AML-193 (cell line): ENCODE results near the gene CAPZA2.

ENCODE experiments used
- DNase-seq, 2 experiments: peaks; one replicate each; lab custom pipeline; 2025; lab: John Stamatoyannopoulos, UW

The CAPZA2 gene

DNA sequence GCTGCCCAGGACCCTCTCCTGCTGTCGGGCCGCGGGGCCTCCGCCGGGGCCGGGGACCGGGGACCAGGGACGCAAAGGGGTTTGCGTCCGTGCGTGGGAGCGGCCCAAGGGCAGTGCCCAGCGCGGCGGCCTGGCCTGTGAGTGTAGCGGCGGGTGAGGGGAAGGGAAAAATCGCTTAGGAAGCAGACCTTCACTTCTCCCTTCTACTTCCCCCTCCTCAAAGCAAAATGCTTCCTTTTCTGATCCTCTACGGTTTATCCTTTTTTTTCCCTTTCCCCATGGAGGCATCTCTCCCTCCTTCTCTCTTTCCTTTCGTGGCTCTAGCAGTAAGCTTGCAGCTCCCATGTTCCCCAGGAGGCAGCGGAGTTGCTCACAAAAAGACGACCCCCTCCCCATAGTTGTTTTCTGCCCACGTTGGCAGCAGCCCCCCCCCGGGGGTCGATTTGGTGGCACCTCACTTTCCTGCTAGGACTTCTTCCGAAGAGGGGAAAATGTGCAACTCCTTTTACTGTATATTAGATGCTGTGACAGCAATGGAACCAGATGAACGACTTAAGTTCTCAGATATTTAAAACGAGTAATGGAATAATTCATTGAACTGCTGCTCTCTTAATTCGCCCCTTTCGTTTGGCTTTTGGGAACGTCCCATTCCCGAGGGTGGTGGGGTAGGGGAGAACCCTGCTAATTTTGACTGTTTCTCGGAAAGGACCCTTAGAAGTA is 724 bp downstream of the CAPZA2 start:
- peak; percentile 27 to 36 for DNase-seq

DNA sequence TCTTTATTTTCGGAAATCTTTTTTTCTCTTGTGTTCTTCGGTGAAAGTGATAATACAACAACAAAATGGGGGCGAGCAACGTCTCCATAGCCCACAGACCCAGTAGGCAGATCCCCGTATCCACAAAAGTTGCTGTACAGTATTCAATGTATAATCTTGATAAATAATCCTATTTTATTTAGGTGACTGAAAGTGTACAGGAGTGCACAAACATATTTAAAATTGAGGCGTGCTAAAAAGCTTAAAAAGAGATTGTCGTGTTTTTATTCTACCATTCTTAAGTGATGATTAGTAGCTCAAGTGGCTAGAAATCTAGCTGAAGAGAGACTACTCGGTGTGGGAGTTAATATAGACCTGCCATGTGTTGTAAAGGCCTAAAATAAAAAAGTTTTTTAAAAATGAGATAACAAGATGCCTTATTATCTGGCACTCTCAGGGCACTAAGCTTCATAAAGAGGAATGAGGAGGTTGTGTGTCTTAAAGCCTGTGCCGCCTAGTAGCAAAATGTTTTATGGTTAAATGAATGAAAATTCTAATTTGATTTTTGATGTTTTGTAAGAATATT is 1.6 kb downstream of the CAPZA2 start:
- no peak for DNase-seq

DNA sequence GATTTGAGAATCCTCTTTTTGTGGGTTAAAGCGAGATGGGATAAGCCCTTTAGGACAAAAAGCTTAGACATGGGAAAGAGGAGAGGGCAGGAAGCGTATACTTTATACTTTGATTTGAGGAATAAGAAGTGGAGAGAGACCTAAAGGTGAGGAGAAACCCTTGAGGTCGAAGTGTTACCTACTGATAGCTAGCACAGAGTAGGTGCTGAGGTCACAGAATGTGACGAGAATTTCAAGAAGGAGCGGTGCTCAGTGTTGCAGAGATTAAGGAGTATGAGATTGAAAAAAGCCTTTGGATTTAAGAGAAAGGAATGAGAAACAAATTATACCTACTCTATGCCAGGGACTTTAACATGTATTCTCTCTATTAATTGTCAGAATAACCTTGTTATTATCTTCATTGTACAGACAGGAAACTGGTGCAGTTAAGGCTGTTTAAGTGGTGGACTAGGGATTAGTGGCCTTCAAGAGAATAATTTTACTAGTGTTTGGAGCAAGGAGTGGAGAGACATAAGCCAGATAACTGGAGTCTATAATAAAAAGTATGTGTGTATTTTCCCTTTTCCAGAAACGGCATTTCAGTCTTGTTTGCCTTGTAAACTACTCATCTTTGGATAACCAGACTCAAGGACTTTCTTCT is 8.8 kb downstream of the CAPZA2 start:
- DNase-seq, result no peak

DNA sequence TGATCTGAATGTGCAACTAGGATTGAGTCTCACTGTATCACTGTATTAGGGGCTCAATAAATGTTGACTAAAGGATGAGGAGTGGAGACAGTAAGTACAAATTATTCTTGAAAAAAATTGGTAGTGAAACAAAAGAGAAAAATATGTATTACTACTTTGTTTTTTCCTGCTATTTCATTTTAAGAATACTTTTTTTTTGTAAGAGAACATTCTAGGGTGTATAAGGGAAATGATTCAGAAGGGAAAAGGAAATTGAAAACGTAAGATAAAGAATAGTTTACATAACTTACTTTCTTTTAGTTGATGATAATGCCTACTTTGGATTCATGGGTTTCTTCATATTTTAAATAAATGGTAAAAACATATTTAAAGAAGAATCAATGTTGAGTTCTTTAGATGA is 9.6 kb downstream of the CAPZA2 start:
- no peak for DNase-seq

DNA sequence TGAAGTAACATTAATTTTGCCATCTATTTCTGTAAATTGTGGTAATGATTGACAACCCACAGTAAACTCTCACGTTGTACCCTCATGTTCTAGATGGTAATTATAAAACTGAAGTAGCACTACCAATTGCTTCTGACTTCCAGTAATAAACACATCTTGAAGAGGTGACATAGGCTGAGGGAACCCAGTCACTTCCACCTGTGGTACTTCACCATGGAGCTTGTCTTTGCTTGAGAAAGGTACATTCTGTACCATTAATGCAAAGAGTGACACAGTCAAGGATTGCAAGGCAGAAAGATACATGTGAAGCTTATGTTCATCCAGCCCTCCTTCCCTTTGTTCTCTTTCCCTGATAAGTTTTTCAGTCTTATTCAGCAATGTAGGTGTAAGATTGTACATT is 11.2 kb downstream of the CAPZA2 start:
- no peak for DNase-seq

DNA sequence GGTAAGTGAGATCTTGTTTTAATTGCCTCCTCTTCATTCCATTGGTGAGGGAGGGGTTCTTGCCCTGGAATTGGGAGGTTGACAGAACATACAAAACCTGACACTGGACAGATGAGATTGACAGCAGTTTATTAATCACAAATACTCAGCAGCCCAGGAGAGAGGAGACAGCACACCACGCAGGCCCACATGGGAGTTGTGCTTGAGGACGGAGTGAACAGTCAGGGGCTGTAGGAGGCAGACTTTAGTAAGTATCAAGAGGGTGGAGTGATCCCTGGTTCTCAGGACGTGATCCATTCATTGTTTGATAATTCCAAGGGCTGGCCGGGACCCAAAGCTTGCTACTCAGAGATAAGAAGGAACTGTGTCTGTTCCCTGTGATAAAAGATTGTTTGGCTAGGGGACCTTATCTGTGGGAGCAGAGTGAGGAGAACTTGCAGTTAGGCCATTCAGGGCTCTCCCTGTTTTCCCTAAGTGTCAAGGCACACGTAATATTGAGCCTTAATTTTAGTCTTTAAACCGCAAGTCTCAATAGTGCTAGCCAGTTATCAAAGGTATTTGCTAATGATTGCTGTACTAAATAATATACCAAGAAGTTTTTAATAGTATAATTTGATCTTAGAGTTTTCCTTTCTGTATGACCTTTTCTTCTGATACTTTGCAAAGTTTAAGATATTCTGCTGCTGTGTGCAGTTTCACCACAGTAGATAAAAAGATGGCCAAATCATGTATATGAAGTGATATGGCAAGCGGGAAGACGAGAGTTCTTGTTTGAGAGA is 14.5 kb downstream of the CAPZA2 start:
- DNase-seq, result no peak

DNA sequence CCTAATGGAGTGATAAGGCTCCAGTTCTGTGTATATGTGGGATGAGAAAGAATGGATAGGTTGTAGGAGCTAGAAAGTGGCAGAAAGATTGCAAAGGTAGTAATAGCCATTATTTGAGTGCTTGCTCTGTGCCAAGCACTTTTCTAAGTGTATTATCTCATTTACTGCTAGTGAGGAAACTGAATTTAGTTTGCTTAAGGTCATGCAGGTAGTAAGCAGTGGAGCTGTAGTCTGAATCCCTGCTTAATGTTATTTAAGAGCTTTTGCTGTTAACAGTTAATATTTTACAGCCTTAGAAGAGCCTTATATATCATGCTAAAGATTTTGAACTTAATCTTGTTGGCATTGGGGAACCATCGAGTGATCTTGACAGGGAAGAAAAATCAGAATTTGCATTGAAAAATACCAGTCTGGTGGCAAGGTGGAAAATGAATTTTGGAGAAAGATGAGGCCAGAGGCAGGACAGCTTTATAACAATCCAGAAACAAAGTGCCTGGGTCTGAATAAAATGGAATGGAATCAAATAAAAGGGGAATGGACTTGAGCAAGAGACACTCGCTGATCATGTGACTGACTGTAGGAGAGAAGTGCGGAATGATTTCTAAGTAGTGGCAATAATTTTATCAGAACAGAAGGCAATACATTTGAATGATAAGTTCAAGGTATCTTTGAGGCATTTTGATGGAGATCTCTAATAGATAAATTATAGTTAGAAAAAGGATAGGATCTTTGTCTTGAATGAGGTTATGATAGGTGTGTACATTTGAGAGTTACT is 15.2 kb downstream of the CAPZA2 start:
- no peak for DNase-seq

DNA sequence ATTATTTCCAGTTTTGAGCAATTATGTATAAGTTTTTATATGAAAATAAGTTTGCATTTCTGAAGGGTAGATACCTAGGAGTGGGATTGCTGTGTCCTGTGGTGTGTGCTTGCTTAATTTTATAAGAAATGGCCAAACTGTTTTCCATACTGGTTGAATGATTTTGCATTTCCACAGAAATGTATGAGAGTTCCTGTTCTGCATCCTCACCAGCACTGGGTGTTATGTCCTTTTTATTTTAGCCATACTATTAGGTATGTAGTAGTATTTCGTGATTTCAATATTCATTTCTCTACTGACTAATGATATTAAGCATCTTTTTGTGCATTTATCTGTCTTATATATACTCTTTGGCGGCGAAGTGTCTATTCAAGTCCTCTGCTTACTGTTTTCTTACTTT is 22.3 kb downstream of the CAPZA2 start:
- DNase-seq, result no peak

DNA sequence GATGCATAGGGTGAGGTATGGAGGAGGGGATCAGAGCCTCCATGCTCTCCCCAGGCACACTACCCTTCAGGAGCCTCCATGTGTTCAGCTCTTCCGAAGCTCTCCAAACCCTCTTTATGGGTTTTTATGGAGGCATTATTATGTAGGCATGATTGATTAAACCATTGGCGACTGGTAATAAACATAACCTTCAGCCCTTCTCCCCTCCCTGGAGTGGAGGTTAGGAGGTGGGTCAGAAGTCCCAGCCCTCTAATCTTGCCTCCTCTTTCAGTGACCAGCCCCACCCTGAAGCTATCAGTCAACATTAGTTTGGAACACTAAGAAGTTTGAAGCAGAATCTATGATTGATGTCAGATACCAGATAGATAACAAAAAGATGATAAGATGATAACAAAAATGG is 23.3 kb downstream of the CAPZA2 start:
- no peak for DNase-seq

DNA sequence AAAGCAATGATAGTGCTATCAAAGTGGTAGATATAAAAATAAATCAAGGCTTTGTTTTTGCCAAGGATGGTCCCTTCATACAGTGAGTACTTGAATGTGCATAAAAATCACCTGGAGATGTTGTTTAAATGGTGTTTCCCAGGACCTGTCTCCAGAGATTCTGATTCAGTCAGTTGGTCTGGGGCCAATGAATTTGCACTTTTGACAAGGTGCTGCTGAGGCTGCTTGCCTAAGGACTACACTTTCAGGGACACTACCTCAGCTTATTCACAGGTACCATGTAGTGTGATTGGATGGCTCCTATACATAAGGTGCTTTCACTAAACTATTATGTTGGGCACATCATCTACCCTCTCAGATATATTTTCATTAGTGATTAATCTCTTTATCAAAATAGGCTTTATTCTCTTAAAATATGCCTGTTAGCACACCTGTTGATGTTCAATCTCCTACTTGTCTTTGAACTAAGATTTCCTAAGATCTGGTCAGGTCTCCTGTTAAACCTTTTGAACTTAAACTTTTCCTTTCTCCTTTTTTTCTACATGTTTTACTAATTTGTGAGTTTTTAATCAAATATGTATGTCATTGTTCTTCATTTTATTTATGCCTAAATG is 24.3 kb downstream of the CAPZA2 start:
- no peak for DNase-seq

DNA sequence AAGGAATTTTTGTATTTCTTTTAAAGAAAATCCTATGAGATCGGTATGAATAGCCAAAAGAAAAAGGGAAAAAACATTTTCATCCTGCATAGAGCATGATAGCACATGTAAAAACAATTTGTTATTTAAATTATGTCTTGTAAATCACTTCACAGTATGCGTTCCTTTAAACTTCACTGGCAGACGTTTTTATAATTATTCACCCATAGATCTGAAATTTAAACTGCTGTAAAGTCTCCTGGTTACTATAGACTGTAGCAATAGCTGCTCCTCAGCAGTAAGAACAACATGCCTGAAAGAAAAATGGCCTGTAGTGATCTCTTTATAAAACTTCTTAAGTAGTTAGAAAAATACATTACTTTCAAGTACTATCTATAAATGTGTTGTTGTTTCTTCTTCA is 26.5 kb downstream of the CAPZA2 start:
- no peak for DNase-seq

DNA sequence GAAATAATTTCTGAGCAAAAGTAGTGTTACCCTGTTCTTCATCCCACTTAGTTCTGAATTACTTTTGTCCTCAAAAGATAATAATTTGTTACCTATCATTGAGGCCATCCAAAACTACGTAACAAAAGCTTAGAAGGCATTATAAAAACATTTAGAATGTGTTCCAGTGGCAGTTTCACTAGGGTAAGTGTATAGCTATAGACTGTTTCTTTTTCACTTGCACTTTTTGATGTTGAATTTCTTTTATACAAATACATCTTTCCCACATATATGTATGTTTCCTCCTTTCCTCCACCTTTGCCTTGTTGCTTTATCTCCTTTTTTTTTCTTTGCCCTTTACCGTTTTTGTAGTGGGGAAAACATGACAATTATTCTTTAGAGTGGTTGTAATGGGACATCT is 33.5 kb downstream of the CAPZA2 start:
- DNase-seq, result no peak

DNA sequence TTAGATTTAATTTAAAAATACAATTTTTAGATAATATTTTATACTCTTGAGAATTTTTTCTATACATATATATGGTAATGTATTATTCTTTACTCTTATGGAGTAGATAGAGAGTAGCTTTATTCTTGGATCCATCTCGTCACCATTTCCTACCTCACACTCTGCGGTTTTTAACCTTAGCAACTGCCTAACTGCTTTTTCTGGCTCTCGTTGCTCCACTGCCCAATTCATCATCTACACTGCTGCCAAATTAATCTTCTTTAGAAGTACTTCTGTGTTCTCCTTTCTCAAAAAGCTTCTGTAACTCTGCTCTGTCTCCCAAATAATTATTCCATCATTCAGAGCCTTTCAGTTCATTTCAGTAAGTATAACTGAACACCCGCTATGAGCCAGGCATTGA is 35.3 kb downstream of the CAPZA2 start:
- no peak for DNase-seq

DNA sequence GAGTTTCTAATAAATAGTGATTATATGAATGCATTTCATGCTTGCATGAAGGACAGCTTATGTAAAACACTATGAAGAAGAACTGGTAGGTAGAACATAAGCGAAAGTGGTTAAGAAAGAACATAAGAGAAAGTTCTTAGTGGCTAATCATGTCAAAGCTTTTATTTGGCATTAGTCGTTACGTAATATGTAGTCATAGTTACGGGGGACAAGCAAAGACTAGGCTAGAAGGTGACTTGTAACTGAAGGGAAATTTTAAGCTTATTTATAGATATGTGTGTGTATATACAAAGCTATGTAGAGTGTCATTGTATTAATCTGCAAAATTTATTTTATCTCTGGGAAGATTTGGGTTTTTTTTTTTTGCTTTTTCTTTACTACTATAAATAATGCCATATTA is 36.9 kb downstream of the CAPZA2 start:
- DNase-seq, result peak in 1 of 2 experiments; percentile 16

DNA sequence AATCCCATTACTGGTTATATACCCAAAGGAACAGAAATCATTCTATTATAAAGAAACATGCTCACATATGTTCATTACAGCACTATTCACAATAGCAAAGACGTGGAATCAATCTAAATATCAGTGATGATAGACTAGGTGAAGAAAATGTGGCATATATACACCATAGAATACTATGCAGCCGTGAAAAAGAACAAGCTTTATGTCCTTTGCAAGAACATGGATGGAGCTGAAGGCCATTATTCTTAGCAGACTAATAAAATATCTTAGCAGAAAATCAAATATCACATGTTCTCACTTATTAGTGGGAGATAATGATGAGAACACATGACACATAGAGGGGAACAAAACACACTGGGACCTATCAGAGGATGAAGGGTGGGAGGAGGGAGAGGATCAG is 38.8 kb downstream of the CAPZA2 start:
- DNase-seq, result no peak

DNA sequence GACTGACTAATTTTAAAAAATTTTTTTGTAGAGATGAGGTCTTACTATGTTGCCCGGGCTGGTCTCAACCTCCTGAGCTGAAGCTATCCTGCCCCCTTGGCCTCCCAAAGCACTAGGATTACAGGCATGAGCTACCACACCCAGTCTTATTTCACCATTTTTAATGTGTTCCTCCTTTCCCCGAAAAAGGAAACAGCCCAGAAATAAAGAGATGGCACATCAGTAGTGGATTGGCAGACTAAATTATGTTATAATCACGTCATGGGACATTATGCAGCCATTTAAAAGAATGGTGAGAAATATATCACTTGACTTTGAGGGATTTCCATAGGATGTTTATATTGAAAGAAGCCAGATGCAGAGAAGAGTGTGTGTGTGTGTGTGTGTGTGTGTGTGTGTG is 40.5 kb downstream of the CAPZA2 start:
- DNase-seq, result no peak

DNA sequence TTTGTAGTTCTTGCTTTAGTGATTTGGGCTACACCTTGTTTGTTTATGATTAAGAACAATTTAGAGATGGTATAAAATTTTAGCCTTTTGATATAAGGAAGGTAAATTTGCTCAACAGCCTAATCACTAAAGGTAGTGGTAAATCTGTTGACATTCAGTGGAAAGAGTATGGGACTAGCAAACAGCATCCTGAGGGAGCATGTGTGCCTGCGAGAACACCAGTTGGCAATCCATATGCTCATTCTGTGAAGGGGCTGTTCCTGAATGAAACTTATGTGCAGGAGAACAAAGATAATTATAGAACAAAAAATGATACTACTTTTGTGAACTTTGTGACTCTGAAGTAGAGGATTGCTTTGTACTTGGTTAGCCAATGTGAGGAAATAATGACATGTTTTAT is 44.0 kb downstream of the CAPZA2 start:
- no peak for DNase-seq

DNA sequence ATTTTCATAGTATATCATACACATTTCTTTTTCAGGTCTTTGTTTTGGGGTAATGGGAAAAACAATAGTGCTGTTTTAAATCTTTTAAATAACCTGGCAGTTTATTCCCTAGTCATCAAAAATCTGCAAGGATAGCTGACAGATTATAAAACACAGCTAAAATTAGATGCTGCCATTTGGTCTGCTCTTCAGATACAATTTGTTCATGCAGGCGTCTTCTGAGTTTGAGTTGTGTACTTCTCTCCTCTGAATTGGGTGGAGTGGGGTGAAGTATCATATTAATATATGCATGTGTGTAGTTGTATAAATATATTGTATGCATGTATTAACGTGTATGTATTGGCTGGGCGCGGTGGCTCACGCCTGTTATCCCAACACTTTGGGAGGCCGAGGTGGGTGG is 48.0 kb downstream of the CAPZA2 start:
- DNase-seq, result no peak

DNA sequence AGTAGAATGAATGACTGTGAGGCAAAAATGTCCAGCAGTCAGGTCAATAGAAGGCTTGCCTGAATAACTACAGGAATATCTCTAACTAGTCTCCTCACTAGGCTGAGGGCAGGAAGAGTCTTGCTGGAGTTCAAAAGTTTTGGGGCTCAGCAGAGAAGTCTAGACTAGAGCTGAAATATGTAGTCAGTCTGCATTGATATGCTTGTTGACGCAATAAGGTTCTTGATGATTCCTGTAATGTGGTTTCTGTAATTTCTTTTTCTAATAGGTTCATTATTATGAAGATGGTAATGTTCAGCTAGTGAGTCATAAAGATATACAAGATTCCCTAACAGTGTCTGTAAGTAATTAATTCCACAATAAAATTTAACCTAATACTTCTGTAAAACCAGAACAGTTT is 49.4 kb downstream of the CAPZA2 start:
- no peak for DNase-seq

DNA sequence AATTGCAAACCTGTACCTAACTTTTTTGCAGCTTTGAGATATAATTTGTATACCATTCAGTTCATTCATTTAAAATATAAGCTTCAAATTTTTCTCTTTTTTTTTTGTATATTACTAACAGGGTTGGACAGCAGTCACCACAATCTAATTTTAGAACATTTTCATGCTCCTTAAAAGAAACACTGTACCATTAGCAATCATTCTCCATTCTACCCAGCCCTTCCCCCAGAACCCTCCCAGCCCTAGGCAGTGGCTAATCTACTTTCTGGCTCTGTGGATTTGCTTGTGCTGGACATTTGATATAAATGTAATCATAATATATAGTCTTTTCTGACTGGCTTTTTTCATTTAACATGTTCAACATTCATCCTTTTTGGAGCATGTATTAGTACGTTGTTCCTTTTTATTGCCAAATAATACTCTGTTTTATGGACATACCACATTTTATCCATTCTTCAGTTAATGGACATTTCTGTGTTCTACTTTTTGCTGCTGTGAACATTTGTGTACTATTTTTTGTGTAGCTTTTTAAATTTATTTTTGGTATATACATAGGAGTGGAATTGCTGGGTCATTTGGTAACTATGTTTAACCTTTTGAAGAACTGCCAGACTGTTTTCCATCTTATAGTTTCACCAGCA is 50.0 kb downstream of the CAPZA2 start:
- no peak for DNase-seq

DNA sequence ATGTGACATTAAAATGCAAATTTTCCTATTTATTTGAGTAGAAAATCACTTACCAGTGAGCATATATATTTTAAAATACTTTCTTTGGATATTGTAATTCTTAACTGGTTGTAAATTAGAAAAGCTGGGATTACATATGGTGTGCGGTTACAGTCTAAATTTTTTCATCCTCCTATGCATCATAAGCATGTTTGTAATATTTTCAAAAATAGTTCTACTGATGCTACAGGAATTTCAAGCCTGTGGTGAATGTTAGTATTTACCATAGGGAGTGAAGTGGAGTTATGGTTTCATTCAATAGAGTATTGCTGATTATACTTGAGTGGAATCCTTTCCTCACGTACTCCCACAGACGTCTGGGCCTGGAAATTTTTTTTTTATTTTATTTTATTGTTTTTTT is 56.3 kb downstream of the CAPZA2 start:
- DNase-seq, result no peak
